CD4-positive, alpha-beta T cell treated with Interferon alpha-2 for 1 hour (primary cell): ENCODE data around the gene INSM2.

ENCODE experiments used
- DNase-seq, 2 donors: peaks; one replicate each; pipeline ENCODE4 v3.0.0-alpha.2; 2020 to 2022

INSM2 gene

GRCh38 chr14:35551081-35551480, 17.1 kb downstream of the INSM2 start:
- DNase-seq = no peak

- DNase-seq = no peak
Measured at GRCh38 chr14:35553808-35554207, 19.8 kb downstream of the INSM2 start.

- DNase-seq = no peak
Measured at GRCh38 chr14:35556548-35556947, 22.6 kb downstream of the INSM2 start.

GRCh38 chr14:35557221-35557747, 23.3 kb downstream of the INSM2 start:
- no peak for DNase-seq

- no peak for DNase-seq
Measured at GRCh38 chr14:35558680-35559079, 24.7 kb downstream of the INSM2 start.

- DNase-seq = no peak
Measured at GRCh38 chr14:35565871-35566464, 32.0 kb downstream of the INSM2 start.

GRCh38 chr14:35571598-35571997, 37.6 kb downstream of the INSM2 start:
- no peak for DNase-seq

GRCh38 chr14:35573911-35574310, 39.9 kb downstream of the INSM2 start:
- no peak for DNase-seq

GRCh38 chr14:35576260-35576659, 42.3 kb downstream of the INSM2 start:
- no peak for DNase-seq

- DNase-seq = no peak
Measured at GRCh38 chr14:35576856-35577255, 42.9 kb downstream of the INSM2 start.

GRCh38 chr14:35578135-35578534, 44.2 kb downstream of the INSM2 start:
- no peak for DNase-seq

GRCh38 chr14:35578639-35579038, 44.7 kb downstream of the INSM2 start:
- no peak for DNase-seq
